Measurements from ENCODE around the gene FLNB.

DNA sequence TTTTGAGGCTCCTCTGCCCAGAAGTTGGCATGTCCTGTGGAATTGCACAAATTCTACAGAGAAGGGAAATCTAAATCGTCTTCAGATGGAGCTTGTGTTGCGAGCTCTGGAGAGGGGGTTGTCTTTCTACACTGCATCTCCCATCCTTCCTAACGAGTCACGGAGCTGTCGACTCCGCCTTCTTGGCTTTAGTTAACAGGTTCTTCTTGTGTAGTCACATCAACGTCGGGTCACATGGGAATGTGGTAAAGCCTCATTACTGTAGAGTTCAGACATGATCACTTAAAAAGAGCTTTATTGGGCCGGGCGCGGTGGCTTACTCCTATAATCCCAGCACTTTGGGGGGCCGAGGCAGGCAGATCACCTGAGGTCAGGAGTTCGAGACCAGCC lies 142.6 kb downstream of the FLNB start:
- TF ChIP-seq, protein P1, sequence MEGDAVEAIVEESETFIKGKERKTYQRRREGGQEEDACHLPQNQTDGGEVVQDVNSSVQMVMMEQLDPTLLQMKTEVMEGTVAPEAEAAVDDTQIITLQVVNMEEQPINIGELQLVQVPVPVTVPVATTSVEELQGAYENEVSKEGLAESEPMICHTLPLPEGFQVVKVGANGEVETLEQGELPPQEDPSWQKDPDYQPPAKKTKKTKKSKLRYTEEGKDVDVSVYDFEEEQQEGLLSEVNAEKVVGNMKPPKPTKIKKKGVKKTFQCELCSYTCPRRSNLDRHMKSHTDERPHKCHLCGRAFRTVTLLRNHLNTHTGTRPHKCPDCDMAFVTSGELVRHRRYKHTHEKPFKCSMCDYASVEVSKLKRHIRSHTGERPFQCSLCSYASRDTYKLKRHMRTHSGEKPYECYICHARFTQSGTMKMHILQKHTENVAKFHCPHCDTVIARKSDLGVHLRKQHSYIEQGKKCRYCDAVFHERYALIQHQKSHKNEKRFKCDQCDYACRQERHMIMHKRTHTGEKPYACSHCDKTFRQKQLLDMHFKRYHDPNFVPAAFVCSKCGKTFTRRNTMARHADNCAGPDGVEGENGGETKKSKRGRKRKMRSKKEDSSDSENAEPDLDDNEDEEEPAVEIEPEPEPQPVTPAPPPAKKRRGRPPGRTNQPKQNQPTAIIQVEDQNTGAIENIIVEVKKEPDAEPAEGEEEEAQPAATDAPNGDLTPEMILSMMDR (IDR thresholded peaks at IDR 0.05), result no peak
- no peak for TF ChIP-seq EZH2phosphoT487 (IDR thresholded peaks at IDR 0.05)
